IPS DF 4.7 (cell line): Measurements from ENCODE around the gene RPUSD1.
"Not testable (repeated sequence)": the region's sequence is repeated elsewhere in the genome, so short reads cannot be mapped to it uniquely, and the experiment has no call there.

ENCODE experiments used
- DNase-seq: peaks from one replicate; pipeline ENCODE4 v3.0.0-alpha.2; 2013; ENCODE audit warnings: low spot score; ENCODE audit errors: extremely low read depth

The RPUSD1 gene

GRCh38 chr16:751152-752006 is 36.8 kb downstream of the RPUSD1 start:
- DNase-seq, result no peak

GRCh38 chr16:750485-750884 is 37.7 kb downstream of the RPUSD1 start:
- no peak for DNase-seq

- DNase-seq, result no peak
Observed at GRCh38 chr16:749010-749409, 39.2 kb downstream of the RPUSD1 start.

- DNase-seq, result no peak
Observed at GRCh38 chr16:747978-748746, 40.0 kb downstream of the RPUSD1 start.

- no peak for DNase-seq
Observed at GRCh38 chr16:746637-747036, 41.5 kb downstream of the RPUSD1 start.

- no peak for DNase-seq
Observed at GRCh38 chr16:745739-746138, 42.4 kb downstream of the RPUSD1 start.

- no peak for DNase-seq
Observed at GRCh38 chr16:743794-744500, 44.2 kb downstream of the RPUSD1 start.

- DNase-seq, result not testable (repeated sequence)
Observed at GRCh38 chr16:742894-743293, 45.3 kb downstream of the RPUSD1 start.

- no peak for DNase-seq
Observed at GRCh38 chr16:741986-742629, 46.1 kb downstream of the RPUSD1 start.

GRCh38 chr16:740764-741505 is 47.2 kb downstream of the RPUSD1 start, which contains the start of gene CIAO3:
Gene CIAO3, minus strand, starts transcription at chr16:740997. Its CDS starts 12 bp downstream, at chr16:740985.
- DNase-seq, result no peak

- DNase-seq, result no peak
Observed at GRCh38 chr16:740459-740763, 47.8 kb downstream of the RPUSD1 start.

- DNase-seq, result no peak
Observed at GRCh38 chr16:739560-740458, 48.4 kb downstream of the RPUSD1 start.

GRCh38 chr16:736936-737481 is 51.2 kb downstream of the RPUSD1 start:
- DNase-seq, result no peak

- no peak for DNase-seq
Observed at GRCh38 chr16:735982-736453, 52.2 kb downstream of the RPUSD1 start.

- DNase-seq, result no peak
Observed at GRCh38 chr16:734981-735881, 53.0 kb downstream of the RPUSD1 start.
